22Rv1 (cell line): ENCODE results near the gene TENM4.

Experiments used
- ZFX ChIP-seq: fragments of 450-650 bp; IDR thresholded peaks from 2 replicates; pipeline ENCODE4 v1.6.1; 2017; ENCODE audit warnings: antibody characterized with exemption, borderline replicate concordance
- TF ChIP-seq, protein P1 (sequence below): fragments of 450-650 bp; IDR thresholded peaks from 2 replicates; pipeline ENCODE4 v1.5.1; 2017; ENCODE audit warnings: mild to moderate bottlenecking

DNA sequence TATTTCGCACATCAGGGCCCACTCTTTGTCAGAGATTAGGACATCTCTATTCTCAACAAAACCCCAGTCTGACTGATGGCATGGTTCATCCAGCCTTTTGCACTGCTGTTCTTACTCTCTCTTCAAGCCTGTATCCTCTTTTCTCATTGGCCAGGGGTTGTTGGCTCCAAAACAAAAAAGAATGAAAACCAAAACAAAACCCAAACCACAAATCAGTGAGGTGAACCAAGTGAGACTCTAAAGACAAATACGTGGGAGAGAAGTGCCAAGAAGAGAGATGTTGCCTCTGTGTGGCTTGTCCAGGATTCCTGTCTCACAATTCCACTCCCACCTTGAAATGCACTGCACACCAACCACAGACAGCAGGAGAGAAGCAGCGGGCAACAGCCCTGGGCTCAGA, 587.3 kb downstream of the TENM4 start:
- TF ChIP-seq, protein P1, sequence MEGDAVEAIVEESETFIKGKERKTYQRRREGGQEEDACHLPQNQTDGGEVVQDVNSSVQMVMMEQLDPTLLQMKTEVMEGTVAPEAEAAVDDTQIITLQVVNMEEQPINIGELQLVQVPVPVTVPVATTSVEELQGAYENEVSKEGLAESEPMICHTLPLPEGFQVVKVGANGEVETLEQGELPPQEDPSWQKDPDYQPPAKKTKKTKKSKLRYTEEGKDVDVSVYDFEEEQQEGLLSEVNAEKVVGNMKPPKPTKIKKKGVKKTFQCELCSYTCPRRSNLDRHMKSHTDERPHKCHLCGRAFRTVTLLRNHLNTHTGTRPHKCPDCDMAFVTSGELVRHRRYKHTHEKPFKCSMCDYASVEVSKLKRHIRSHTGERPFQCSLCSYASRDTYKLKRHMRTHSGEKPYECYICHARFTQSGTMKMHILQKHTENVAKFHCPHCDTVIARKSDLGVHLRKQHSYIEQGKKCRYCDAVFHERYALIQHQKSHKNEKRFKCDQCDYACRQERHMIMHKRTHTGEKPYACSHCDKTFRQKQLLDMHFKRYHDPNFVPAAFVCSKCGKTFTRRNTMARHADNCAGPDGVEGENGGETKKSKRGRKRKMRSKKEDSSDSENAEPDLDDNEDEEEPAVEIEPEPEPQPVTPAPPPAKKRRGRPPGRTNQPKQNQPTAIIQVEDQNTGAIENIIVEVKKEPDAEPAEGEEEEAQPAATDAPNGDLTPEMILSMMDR, result no peak
- no peak for TF ChIP-seq ZFX
